Esophagus muscularis mucosa (tissue), 4 donors: ENCODE measurements around the gene MZF1. TPM values are rescaled to one million over a fixed set of nuclear protein-coding genes. Genes with fewer than 3 reads are reported as not detected.

Source experiments
- DNase-seq: peaks from one replicate; pipeline ENCODE4 v3.0.0-alpha.2; 2017; ENCODE audit errors: extremely low spot score
- H3K27ac ChIP-seq, 4 donors: fragments of 200-600 bp; sonication (generic); replicated peaks in 1 of 4; 1 replicate in 3 of 4; 2 replicates in 1 of 4; pipeline ENCODE4 v1.5.1; 2016 to 2019; ENCODE audit warnings: mild to moderate bottlenecking in 1 of 4
- H3K27me3 ChIP-seq, 4 donors: fragments of 200-600 bp; sonication (generic); one replicate each; pipeline versions ENCODE4 v1.5.1 to v1.6.0; 2016 to 2019
- H3K36me3 ChIP-seq, 4 donors: fragments of 200-600 bp; sonication (generic); one replicate each; pipeline ENCODE4 v1.5.1; 2016 to 2019
- H3K4me1 ChIP-seq, 4 donors: fragments of 200-600 bp; sonication (generic); one replicate each; pipeline ENCODE4 v1.5.1; 2016 to 2019
- H3K4me3 ChIP-seq, 4 donors: fragments of 200-600 bp; sonication (generic); 1 replicate in 2 of 4; 2 replicates in 2 of 4; pipeline ENCODE4 v1.5.1; 2016 to 2019; ENCODE audit warnings: mild to moderate bottlenecking in 4 of 4, moderate library complexity in 1 of 4
- H3K9me3 ChIP-seq, 4 donors: fragments of 200-600 bp; sonication (generic); 1 replicate in 3 of 4; 2 replicates in 1 of 4; pipeline ENCODE4 v1.5.1; 2016 to 2019
- CTCF ChIP-seq, 3 experiments: fragments of 200-600 bp in 2 of 3; fragments of 450-650 bp in 1 of 3; sonication (generic) in 2 of 3; IDR thresholded peaks; one replicate each; pipeline ENCODE4 v1.5.1; 2017 to 2019; ENCODE audit warnings: antibody characterized with exemption in 3 of 3, mild to moderate bottlenecking in 2 of 3, moderate library complexity in 1 of 3
- EP300 ChIP-seq: sonication (generic); formaldehyde crosslinking; IDR thresholded peaks from one replicate; pipeline ENCODE4 v1.6.1; 2017; ENCODE audit warnings: antibody characterized with exemption
- POLR2A ChIP-seq: fragments of 450-650 bp; IDR thresholded peaks from one replicate; pipeline ENCODE4 v1.6.1; 2017; ENCODE audit warnings: antibody characterized with exemption, moderate library complexity, mild to moderate bottlenecking, low read depth
- POLR2AphosphoS5 ChIP-seq, 2 donors: sonication (generic); formaldehyde crosslinking; IDR thresholded peaks; one replicate each; pipeline ENCODE4 v1.6.1; 2017; ENCODE audit warnings: antibody characterized with exemption in 2 of 2
- WGBS: methylation state at CpG from one replicate; pipeline ENCODE4 v1.1.5; 2018; 5-methylcytosine and 5-hydroxymethylcytosine counted together
- intact Hi-C: fragments of 100-400 bp; cut with DNase I; formaldehyde crosslinking; loops from one replicate; pipeline ENCODE4 v1.15.1; 2023
- total RNA-seq, 4 donors: library from RNA; depleted of rRNA; stranded (reverse); fragments of >200 nt; gene quantifications; one replicate each; pipeline versions ENCODE4 v1.1.0 to v1.2.1, GENCODE V29; 2016

The MZF1 gene
- total RNA-seq, 4 donors from 2014 or later = 20.5 to 29.3 (median 22.4) TPM

- 75% methylated on average over 3 of the region's 3 CpGs for WGBS
- Histone ChIP-seq H3K4me3 (no peak overlapping the region), H3K4me1 (no peaks in the 10 kb centered on the region), H3K27ac (no peak overlapping the region), H3K27me3 (peaks cover 0 to 28% (median 0%) of the 10 kb centered on the region in 4 donors), H3K36me3 (no peaks in the 10 kb centered on the region), H3K9me3 (no peaks in the 10 kb centered on the region)
- no peak for TF ChIP-seq POLR2AphosphoS5 (IDR thresholded peaks at IDR 0.05)
- no peak for TF ChIP-seq CTCF (IDR thresholded peaks at IDR 0.05)
- TF ChIP-seq POLR2A = no peak
- TF ChIP-seq EP300 = no peak
- intact Hi-C loops = no loop called here
- no peak for DNase-seq
These were observed 43.7 kb downstream of the MZF1 start for GRCh38 chr19:58529405-58529804.

- 92% methylated on average over 3 of the region's 3 CpGs for WGBS
These were observed 50.4 kb downstream of the MZF1 start for GRCh38 chr19:58522709-58523108.

GRCh38 chr19:58521651-58522050, 51.5 kb downstream of the MZF1 start:
- Histone ChIP-seq H3K4me1 (peaks cover 25 to 36% (median 35%) of the 10 kb centered on the region in 4 donors), H3K27me3 (no peaks in the 10 kb centered on the region), H3K27ac (no peak overlapping the region), H3K36me3 (peaks cover 7 to 11% (median 9%) of the 10 kb centered on the region in 4 donors), H3K4me3 (no peak overlapping the region), H3K9me3 (no peaks in the 10 kb centered on the region)
- 78% methylated on average over 4 of the region's 4 CpGs for WGBS
- intact Hi-C loops = no loop called here
- TF ChIP-seq CTCF (IDR thresholded peaks at IDR 0.05) (no peak), POLR2A (no peak), EP300 (no peak), POLR2AphosphoS5 (IDR thresholded peaks at IDR 0.05) (no peak)
- DNase-seq = no peak

More at GRCh38 chr19:58522709-58523108, 50.4 kb downstream of the MZF1 start:
- Histone ChIP-seq H3K27me3 (no peaks in the 10 kb centered on the region), H3K27ac (no peak overlapping the region), H3K4me3 (no peak overlapping the region), H3K4me1 (peaks cover 18 to 25% (median 24%) of the 10 kb centered on the region in 4 donors), H3K36me3 (peaks cover 0 to under 1% (median 0%) of the 10 kb centered on the region in 4 donors), H3K9me3 (no peaks in the 10 kb centered on the region)
- intact Hi-C loops = no loop called here
- DNase-seq = no peak
- no peak for TF ChIP-seq POLR2A

DNA sequence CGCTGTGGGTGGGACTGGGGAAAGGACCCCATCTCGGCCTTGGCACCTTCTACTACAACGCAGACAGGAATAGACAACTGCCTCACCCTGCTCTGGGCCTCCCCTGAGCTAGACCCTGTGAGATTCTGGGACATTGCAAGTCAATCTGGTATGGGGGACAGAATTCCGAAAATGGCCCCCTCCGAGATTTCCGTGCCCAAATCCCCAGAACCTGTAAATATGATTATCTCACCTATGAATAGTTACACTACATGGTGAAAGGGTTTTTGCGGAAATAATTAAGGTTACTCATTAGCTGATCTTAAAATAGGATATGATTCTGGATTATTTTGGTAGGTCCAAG, 52.9 kb downstream of the MZF1 start:
- 9% methylated on average over 7 of the region's 7 CpGs for WGBS
- intact Hi-C loops = no loop called here
- TF ChIP-seq EP300 = no peak
- TF ChIP-seq POLR2AphosphoS5 (IDR thresholded peaks at IDR 0.05) = no peak
- TF ChIP-seq CTCF (IDR thresholded peaks at IDR 0.05) = no peak
- TF ChIP-seq POLR2A = no peak
- H3K36me3 ChIP-seq = peaks cover 15 to 25% (median 23%) of the 10 kb centered on the region in 4 donors
- no peaks in the 10 kb centered on the region for H3K9me3 ChIP-seq
- peaks cover 36 to 50% (median 49%) of the 10 kb centered on the region in 4 donors for H3K4me1 ChIP-seq
- H3K27me3 ChIP-seq = no peaks in the 10 kb centered on the region
- no peak for DNase-seq
- H3K27ac ChIP-seq = peak overlapping the region; percentile 91 to 99 (median 95)
- H3K4me3 ChIP-seq = peak overlapping the region; percentile 76 to 96 (median 82)

DNA sequence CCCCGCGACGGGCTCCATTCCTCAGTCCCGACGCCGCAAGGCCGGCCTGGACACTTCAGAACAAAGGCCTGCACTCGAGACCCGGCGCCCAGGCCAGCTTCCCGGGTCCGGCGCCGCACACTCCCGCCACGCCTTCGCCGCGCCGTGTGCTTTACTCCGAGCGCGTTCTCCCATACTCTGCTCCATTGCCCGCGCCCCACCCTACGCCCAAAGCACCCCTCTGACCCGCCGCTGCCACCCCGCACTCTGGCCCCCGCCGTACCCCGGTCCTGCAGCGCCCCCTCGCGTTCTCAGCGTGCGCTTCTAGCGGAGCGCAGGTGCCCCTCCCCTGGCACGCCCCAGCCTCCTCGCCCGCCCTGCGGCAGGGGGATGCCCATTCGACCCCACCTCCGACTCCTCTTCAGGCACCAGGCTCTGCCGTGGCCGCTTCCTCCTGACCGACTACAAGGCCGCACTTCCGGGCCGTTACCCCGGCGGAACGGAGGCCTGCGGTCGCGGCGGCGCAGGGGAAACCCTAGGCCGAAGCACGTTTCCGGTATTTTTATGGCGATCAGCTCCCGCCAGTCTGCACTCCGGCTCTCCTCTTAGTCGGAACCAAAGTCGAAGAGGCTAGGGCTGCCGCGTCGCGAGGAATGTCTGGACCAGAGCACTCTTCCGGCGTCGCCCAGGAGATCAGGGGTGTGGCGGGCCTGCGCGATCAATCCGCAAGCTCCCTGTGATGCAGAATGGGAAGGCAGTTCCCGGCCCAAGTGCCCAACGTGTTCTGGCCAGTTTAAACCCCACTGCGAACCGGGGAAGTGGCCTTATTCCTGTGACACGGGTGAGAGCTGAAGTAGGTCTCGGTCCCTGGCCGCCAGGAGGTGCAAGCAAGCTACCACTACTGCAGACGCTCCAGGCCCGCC, 53.5 kb downstream of the MZF1 start, which contains the start of gene ZBTB45:
Gene ZBTB45 (minus strand): TSS at position 456 of the 902 bp plus-strand sequence. CDS start 2,137 bp downstream, outside the sequence.
- 1% methylated on average over 32 of the region's 87 CpGs for WGBS
- Histone ChIP-seq H3K36me3 (peaks cover 15 to 28% (median 25%) of the 10 kb centered on the region in 4 donors), H3K9me3 (no peaks in the 10 kb centered on the region), H3K4me1 (peaks cover 42 to 56% (median 53%) of the 10 kb centered on the region in 4 donors), H3K27me3 (no peaks in the 10 kb centered on the region), H3K27ac (peak within 1 kb of the TSS; percentile 91 to 99 (median 95)), H3K4me3 (peak within 1 kb of the TSS; percentile 76 to 96 (median 82))
- intact Hi-C loops = no loop called here
- DNase-seq = peak; percentile 98
- TF ChIP-seq POLR2A (peak; percentile 19), CTCF (IDR thresholded peaks at IDR 0.05) (peak; percentile 67 to 76 (median 69)), POLR2AphosphoS5 (IDR thresholded peaks at IDR 0.05) (peak; percentile 86 to 93), EP300 (no peak)
